Muscle of arm (tissue), 12 donors: ENCODE data around the gene EDEM2. TPM values are rescaled to one million over a fixed set of nuclear protein-coding genes. Genes with fewer than 3 reads are reported as not detected.
A peak's percentile ranks its signal among the peaks of the same experiment; 100 is the strongest.
"Not testable (repeated sequence)": the region's sequence is repeated elsewhere in the genome, so short reads cannot be mapped to it uniquely, and the experiment has no call there.

ENCODE experiments used
- DNase-seq: peaks from one replicate; pipeline ENCODE4 v3.0.0-alpha.2; 2013
- polyA plus RNA-seq, 12 donors: library from polyadenylated mRNA; unstranded; fragments of 120-200 nt; gene quantifications; one replicate each; pipeline ENCODE4 v1.2.1, GENCODE V29; 2013; ENCODE audit not compliant: insufficient read length in 12 of 12

EDEM2 gene
- polyA plus RNA-seq, 12 donors = 7.5 to 11.2 (median 9.5) TPM; not detected in 1

- no peak for DNase-seq
Measured at GRCh38 chr20:35133031-35133430, 14.1 kb downstream of the EDEM2 start.

- no peak for DNase-seq
Measured at GRCh38 chr20:35131934-35132333, 15.2 kb downstream of the EDEM2 start.

GRCh38 chr20:35129647-35130069 lies 17.5 kb downstream of the EDEM2 start:
- no peak for DNase-seq

GRCh38 chr20:35125753-35126152 lies 21.4 kb downstream of the EDEM2 start:
- DNase-seq = no peak

- DNase-seq = no peak
Measured at GRCh38 chr20:35122756-35123405, 24.3 kb downstream of the EDEM2 start.

GRCh38 chr20:35121186-35121585 lies 25.9 kb downstream of the EDEM2 start:
- DNase-seq = no peak

GRCh38 chr20:35120012-35120701 lies 27.0 kb downstream of the EDEM2 start:
- DNase-seq = no peak

GRCh38 chr20:35117629-35118028 lies 29.5 kb downstream of the EDEM2 start:
- DNase-seq = no peak

- peak; percentile 14 for DNase-seq
Measured at GRCh38 chr20:35117196-35117595, 29.9 kb downstream of the EDEM2 start.

GRCh38 chr20:35116258-35116657 lies 30.9 kb downstream of the EDEM2 start:
- no peak for DNase-seq

- DNase-seq = no peak
Measured at GRCh38 chr20:35115606-35116005, 31.5 kb downstream of the EDEM2 start.

GRCh38 chr20:35112276-35112675 lies 34.9 kb downstream of the EDEM2 start:
- DNase-seq = not testable (repeated sequence)

- DNase-seq = no peak
Measured at GRCh38 chr20:35111141-35111888, 35.8 kb downstream of the EDEM2 start.

- no peak for DNase-seq
Measured at GRCh38 chr20:35108921-35109320, 38.2 kb downstream of the EDEM2 start.

GRCh38 chr20:35106827-35107380 lies 40.2 kb downstream of the EDEM2 start:
- no peak for DNase-seq

GRCh38 chr20:35104685-35105295 lies 42.3 kb downstream of the EDEM2 start:
- DNase-seq = no peak

- no peak for DNase-seq
Measured at GRCh38 chr20:35101620-35102019, 45.5 kb downstream of the EDEM2 start.

- no peak for DNase-seq
Measured at GRCh38 chr20:35093267-35093884, 53.8 kb downstream of the EDEM2 start.

GRCh38 chr20:35092524-35093266 lies 54.4 kb downstream of the EDEM2 start, which contains the start of gene TRPC4AP:
Gene TRPC4AP, minus strand, starts transcription at chr20:35092807. Its CDS starts 26 bp downstream, at chr20:35092781.
- peak; percentile 93 for DNase-seq

GRCh38 chr20:35091816-35092523 lies 55.2 kb downstream of the EDEM2 start:
- peak; percentile 69 for DNase-seq
